Measurements from ENCODE around the gene RNU1-4.
A peak's percentile ranks its signal among the peaks of the same experiment; 100 is the strongest.
"Not testable (repeated sequence)": the region's sequence is repeated elsewhere in the genome, so short reads cannot be mapped to it uniquely, and the experiment has no call there.

DNA sequence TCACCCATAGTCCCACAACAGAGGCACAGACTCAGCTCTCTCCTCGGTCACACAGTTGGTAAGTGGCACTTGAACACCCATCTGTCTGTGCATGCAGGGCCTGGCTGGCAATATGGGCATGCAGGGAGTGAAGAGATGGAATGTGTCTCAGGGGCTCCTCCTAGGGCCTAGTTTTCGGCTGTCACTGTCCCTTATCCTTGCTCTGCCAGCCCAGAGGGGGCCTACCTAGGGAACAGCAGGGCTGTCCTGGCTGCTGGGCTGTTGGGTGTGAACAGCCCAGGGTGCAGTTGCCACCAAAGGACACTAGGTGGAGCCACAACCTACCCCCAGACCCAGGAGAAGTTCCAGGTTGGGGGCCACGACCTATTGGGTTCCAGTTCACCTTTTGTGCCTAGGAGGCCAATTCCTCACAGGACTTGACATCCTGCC, 30.6 kb upstream of the RNU1-4 start:
- TF ChIP-seq, protein P1, sequence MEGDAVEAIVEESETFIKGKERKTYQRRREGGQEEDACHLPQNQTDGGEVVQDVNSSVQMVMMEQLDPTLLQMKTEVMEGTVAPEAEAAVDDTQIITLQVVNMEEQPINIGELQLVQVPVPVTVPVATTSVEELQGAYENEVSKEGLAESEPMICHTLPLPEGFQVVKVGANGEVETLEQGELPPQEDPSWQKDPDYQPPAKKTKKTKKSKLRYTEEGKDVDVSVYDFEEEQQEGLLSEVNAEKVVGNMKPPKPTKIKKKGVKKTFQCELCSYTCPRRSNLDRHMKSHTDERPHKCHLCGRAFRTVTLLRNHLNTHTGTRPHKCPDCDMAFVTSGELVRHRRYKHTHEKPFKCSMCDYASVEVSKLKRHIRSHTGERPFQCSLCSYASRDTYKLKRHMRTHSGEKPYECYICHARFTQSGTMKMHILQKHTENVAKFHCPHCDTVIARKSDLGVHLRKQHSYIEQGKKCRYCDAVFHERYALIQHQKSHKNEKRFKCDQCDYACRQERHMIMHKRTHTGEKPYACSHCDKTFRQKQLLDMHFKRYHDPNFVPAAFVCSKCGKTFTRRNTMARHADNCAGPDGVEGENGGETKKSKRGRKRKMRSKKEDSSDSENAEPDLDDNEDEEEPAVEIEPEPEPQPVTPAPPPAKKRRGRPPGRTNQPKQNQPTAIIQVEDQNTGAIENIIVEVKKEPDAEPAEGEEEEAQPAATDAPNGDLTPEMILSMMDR (IDR thresholded peaks at IDR 0.05): peak in 2 of 4 experiments; percentile 48 to 62
- TF ChIP-seq POLR2A, POLR2AphosphoS5 (IDR thresholded peaks at IDR 0.05): not testable (repeated sequence)

Measured in prostate gland (tissue), 2 donors.